HS-27A (cell line): Measurements from ENCODE around the gene MEI1.
A peak's percentile ranks its signal among the peaks of the same experiment; 100 is the strongest.
"Not testable (repeated sequence)": the region's sequence is repeated elsewhere in the genome, so short reads cannot be mapped to it uniquely, and the experiment has no call there.

Source experiments
- DNase-seq: peaks from one replicate; pipeline ENCODE4 v3.0.0-alpha.2; 2012; ENCODE audit warnings: low read depth, missing footprints

MEI1 gene, protein sequence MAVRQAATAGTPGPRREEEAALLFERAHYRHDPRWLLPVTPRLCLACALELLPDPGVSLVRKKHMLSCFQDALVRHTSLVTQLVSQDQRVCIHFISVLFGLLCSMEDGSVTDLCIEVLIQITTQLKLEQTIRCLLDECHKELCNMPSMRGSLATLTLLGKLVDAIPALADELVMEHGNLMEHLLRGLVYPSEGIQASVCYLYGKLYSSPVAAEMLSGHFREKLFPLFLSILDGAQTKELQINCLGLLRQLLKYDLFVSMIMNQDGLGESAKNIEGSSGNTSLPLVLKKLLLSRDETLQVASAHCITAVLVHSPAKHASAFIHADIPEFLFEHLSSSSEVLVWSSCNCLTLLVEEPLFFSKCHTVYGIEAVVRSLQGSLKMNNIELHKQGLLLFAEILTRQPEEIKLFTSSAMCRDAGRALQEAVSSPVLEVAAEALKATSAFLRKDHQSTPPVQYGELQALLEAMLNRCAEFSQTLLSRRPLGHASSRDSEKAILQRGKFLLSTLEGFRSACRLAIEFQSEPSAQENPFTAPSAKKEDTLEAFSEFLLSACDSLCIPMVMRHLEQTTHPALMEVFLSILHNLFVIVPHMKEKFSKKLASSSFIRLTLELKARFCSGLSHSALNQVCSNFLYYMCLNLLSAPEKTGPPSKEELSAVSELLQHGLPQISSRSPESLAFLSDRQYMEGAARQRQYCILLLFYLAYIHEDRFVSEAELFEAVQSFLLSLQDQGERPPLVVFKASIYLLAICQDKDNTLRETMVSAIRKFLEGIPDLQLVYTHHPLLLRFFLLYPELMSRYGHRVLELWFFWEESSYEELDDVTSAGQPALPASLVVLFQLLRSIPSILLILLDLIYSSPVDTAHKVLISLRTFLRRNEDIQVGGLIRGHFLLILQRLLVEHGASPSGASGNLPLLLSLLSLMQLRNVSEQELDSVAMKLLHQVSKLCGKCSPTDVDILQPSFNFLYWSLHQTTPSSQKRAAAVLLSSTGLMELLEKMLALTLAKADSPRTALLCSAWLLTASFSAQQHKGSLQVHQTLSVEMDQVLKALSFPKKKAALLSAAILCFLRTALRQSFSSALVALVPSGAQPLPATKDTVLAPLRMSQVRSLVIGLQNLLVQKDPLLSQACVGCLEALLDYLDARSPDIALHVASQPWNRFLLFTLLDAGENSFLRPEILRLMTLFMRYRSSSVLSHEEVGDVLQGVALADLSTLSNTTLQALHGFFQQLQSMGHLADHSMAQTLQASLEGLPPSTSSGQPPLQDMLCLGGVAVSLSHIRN

GRCh38 chr22:41699264-41700107 lies at the start of gene MEI1:
Gene MEI1, plus strand, starts transcription at chr22:41699503. Its CDS starts 36 bp downstream, at chr22:41699539.
- DNase-seq, result no peak

GRCh38 chr22:41650229-41650628 lies 49.1 kb upstream of the MEI1 start:
- no peak for DNase-seq

- no peak for DNase-seq
These were observed 48.5 kb upstream of the MEI1 start for GRCh38 chr22:41650821-41651220.

GRCh38 chr22:41654322-41654721 lies 45.0 kb upstream of the MEI1 start:
- no peak for DNase-seq

DNA sequence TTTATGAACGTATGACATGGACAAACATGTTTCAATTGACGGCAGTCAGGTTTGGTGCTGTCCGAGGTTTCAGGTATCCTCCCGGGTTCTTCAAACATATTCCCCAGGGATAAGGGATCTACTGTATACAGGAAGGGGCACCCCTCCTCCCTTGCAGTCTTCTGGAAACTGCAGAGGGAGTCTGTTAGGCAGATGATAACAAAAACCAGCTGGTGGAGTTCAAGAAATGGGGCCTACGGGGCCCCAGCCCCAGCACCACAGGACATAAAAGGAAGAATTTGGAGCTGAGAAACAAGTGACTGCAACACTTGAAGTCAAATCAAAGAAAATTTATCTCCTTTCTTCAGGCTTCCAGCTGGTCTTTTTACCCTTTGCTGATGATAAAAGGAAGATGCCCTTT lies 42.7 kb upstream of the MEI1 start:
- no peak for DNase-seq

GRCh38 chr22:41657709-41658108 lies 41.6 kb upstream of the MEI1 start:
- DNase-seq, result no peak

DNA sequence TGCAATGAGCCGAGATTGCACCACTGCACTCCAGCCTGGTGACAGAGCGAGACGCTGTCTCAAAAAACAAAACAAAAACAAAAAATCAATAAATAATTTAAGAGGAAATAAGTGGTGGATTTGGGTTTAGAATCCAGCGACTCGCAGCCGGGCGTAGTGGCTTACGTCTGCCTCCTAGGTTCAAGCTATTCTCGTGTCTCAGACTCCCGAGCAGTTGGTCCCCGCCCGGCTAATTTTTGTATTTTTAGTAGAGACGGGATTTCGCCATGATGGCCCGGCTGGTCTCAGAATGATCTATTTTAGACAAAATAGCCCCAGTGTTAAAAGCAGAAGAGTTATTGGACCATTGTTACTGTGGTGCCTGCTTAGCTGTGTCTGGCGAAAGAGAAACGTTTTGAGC lies 40.4 kb upstream of the MEI1 start:
- no peak for DNase-seq

- DNase-seq, result no peak
These were observed 39.4 kb upstream of the MEI1 start for GRCh38 chr22:41659941-41660340.

GRCh38 chr22:41660416-41660815 lies 38.9 kb upstream of the MEI1 start:
- DNase-seq, result no peak

DNA sequence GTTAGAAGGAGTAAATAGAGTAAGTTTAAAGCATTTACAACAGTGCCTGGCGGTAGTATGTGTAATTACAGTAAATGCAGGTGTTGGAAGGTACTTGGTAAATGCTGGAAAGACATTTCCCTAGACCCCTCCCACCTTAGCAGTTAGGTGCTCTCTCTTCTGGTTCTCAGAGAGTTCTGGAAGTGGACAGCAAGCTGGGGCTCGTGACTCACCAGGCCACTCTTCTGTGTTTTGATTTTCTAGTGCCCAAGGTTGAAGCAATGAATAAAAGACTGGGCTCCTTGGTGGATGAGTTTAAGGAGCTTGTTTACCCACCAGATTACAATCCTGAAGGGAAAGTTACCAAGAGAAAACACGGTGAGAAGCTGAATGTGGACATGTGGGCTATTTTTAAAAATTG lies 38.2 kb upstream of the MEI1 start:
- DNase-seq, result no peak

DNA sequence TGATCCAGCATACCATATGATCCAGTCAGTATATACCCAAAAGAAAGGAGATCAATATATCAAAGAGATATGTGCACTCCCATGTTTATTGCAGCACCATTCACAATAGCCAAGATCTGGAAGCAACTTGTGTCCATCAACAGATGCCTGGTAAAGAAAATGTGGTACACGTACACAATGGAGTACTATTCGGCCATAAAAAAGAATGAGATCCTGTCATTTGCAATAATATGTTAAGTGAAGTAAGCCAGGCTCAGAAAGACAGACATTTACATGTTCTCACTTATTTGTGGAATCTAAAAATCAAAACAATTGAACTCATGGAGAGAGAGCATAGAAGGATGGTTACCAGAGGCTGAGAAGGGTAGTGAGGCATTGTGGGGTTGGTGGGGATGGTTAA lies 37.6 kb upstream of the MEI1 start:
- DNase-seq, result no peak

DNA sequence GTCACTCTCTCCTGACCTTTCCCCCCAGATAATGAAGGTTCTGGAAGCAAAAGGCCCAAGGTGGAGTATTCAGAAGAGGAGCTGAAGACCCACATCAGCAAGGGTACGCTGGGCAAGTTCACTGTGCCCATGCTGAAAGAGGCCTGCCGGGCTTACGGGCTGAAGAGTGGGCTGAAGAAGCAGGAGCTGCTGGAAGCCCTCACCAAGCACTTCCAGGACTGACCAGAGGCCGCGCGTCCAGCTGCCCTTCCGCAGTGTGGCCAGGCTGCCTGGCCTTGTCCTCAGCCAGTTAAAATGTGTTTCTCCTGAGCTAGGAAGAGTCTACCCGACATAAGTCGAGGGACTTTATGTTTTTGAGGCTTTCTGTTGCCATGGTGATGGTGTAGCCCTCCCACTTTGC lies 35.7 kb upstream of the MEI1 start:
- not testable (repeated sequence) for DNase-seq

DNA sequence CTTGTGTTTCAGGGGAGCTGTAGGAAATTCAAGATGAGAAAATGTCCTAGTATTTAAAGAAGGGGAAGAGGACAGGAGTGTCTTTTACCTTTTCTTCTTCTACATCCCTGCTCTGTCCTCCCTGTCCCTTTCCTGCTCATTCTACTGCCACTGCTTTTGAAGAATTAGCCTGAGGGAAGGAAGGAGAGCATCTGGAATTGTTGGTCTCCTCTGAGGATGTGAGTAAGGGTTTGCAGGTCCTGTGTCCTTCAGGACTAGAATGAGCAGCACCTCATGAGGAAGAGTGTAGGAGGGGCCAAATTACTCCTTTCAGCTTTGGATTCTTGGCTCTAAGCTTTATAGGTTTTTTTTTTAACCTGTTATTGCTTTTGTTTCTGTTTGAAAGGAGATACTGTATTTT lies 34.8 kb upstream of the MEI1 start:
- DNase-seq, result no peak

DNA sequence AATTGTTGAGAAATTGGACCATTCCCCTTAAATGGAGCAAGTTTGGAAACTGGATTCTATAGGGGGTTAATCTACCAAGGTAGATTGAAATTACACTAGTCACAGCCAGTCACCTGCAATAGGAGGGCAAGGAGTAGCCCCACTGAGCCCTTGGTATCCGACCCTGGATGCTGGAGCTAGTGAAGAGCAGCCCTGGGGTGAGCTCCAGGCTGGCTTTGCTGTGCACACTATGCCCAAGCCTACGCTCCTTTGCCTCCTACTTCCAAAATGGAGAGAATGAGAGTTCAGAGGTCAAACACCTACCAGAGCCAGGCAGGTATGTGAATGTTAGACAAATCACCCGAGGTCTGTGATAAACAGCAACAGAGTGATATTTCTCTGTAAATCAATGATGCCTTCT lies 34.4 kb upstream of the MEI1 start:
- DNase-seq, result no peak

GRCh38 chr22:41668971-41669911 lies 30.1 kb upstream of the MEI1 start:
- DNase-seq, result peak; percentile 71

GRCh38 chr22:41672096-41672495 lies 27.2 kb upstream of the MEI1 start:
- not testable (repeated sequence) for DNase-seq

DNA sequence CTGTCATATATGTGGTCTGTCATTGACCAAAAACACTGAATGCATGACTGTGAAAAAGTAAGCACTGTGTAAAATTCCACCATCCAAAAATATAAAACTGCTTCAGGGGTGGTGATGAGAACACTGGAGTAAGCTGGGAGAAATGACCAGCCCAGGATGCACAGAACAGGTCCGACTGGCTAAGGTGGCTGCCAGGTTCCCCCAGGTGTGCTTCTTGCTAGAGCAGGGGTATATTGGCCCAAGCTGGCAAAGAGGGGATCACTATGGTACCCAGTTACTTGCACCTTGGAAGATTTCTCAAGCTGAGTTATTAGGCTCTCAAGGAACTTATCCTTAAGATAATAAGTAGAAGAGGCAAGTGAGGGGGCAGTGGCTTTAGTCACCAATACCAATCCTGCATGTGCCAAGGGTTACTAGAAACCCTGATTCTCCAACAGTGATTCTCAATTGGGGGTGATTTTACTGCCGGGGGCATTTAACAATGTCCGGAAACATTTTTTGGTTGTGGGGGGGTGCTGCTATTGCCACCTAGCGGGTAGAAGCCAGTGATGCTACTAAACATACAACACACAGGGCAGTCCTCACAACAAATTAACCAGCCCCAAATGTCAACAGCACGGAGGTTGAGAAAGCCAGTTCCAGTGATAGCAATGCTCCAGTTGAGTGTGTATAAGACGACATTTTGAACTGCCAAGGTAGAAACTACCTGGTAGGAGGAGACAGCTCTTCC lies 26.4 kb upstream of the MEI1 start:
- no peak for DNase-seq

DNA sequence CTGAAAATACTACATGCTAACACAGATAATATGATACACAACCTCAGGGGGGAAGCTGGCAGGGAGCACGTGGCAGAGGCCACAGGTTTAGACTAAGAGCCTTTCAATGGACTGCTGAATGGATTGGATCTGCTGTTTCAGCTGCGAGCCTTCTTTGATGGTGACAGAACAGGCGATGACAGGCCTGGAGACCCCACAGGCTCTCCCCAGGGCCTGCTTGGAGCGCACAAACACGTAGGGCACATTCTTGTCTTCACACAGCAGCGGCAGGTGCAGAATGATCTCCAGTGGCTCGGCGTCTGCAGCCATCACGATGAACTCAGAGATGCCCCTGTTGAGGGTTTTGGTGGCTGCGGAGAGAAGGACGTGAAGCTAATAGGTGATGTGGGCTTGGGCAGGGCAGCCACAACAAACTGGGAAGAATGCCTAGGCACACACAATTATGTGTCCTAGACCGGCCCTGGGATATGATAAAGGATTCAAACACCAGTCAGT lies 24.4 kb upstream of the MEI1 start:
- no peak for DNase-seq

- no peak for DNase-seq
These were observed 23.2 kb upstream of the MEI1 start for GRCh38 chr22:41676134-41676533.
